ENCODE measurements around the gene TMEM94. TPM values are rescaled to one million over a fixed set of nuclear protein-coding genes. Genes with fewer than 3 reads are reported as not detected.

Gene TMEM94
- total and polyA plus RNA-seq, 2 of the 13 experiments (the other 11 are each of a cell fraction or from before 2014, with no cell fraction given): 32.6 to 134 TPM

- H3K4me3 ChIP-seq (replicated peaks in 1 of 3; ENCODE audit: insufficient read depth in 1 of 3, low read depth in 2 of 3, low read length in 3 of 3): no peak overlapping the region
- no peak for FAIRE-seq
- H3K36me3 ChIP-seq (replicated peaks in 1 of 2; ENCODE audit: control insufficient read depth in 1 of 2, insufficient read depth in 2 of 2, low read length in 2 of 2): peaks cover 4 to 18% of the 10 kb centered on the region in 2 experiments; a peak in 3 of 5 replicates
- ChIA-PET POLR2A (interaction anchor here (1.5 to 2.7 kb wide), 3 partner anchors 10 to 27 kb away, joined by 3 to 9 read pairs (median 7); partner anchors contain the start of genes LLGL2 and TSEN54), CTCF (ENCODE audit: low intra/inter-chr PET ratio, low total read pairs) (no interaction called here)
- TF ChIP-seq GABPA (IDR thresholded peaks at IDR 0.05; ENCODE audit: low read depth, low read length): no peak
- TF ChIP-seq GABPA (CRISPR knock-in tag; IDR thresholded peaks at IDR 0.05; ENCODE audit: low read depth): no peak
- no peak for TF ChIP-seq HNF1A (IDR thresholded peaks at IDR 0.05; ENCODE audit: low read depth)
- TF ChIP-seq HNF1A (CRISPR knock-in tag; IDR thresholded peaks at IDR 0.05; ENCODE audit: borderline replicate concordance): no peak
- TF ChIP-seq ZNF510 (CRISPR knock-in tag; IDR thresholded peaks at IDR 0.05; ENCODE audit: low read depth): no peak
- no peak for TF ChIP-seq ZNF549 (CRISPR knock-in tag; IDR thresholded peaks at IDR 0.05)
- TF ChIP-seq HNRNPLL (IDR thresholded peaks at IDR 0.05; ENCODE audit: low read depth, low read length, poor library complexity, severe bottlenecking): peak; percentile 3
- no peak for ATAC-seq
- H3K79me2 ChIP-seq (ENCODE audit: insufficient read depth, low read length): peaks cover 14% of the 10 kb centered on the region
- H3K27me3 ChIP-seq (ENCODE audit: control insufficient read depth in 1 of 2, insufficient read depth in 2 of 2, low read length in 2 of 2): no peaks in the 10 kb centered on the region
- H3K4me2 ChIP-seq (ENCODE audit: low read depth, low read length): no peak overlapping the region
- H3K4me1 ChIP-seq (ENCODE audit: insufficient read depth, low read length): peaks cover 52% of the 10 kb centered on the region
- in situ Hi-C loops (cut with HindIII; ENCODE audit: extremely low pct_ligation_motif_present, low pct_unique_long_range_greater_than_20kb) (no loop called here), intact Hi-C loops (cut with micrococcal nuclease; ENCODE audit: unreplicated experiment) (no loop called here)
- BruUV-seq (replicated peaks): no TSS peak
- no peak overlapping the region for H2AFZ ChIP-seq (ENCODE audit: low read length)
- WGBS (ENCODE audit: low lambda C conversion rate): 92% methylated on average over 15 of the region's 15 CpGs
- DNase-seq (ENCODE audit: low spot score): no peak
- no peak overlapping the region for H3K9ac ChIP-seq (ENCODE audit: insufficient read depth, low read depth, low read length)
- no peaks in the 10 kb centered on the region for H4K20me1 ChIP-seq (ENCODE audit: insufficient read depth, low read length)
- H3K9me3 ChIP-seq (ENCODE audit: low read length): no peaks in the 10 kb centered on the region
- no peak overlapping the region for H3K27ac ChIP-seq (ENCODE audit: extremely low read length, insufficient read depth, low read length)
These were observed 86.4 kb downstream of the TMEM94 start for GRCh38 chr17:75542728-75543336.

Measured in HepG2 (cell line).